ENCODE results near the gene HIRA.

GRCh38 chr22:19438298-19438697 is 6.8 kb upstream of the HIRA start:
- no peak for TF ChIP-seq CTCF (IDR thresholded peaks at IDR 0.05; ENCODE audit: poor library complexity, severe bottlenecking)
- TF ChIP-seq REST (IDR thresholded peaks at IDR 0.05; ENCODE audit: borderline replicate concordance) = no peak
- no peak for TF ChIP-seq TAF1 (IDR thresholded peaks at IDR 0.05; ENCODE audit: low read depth)
- no peak for TF ChIP-seq RAD21 (conservative IDR thresholded peaks at IDR 0.05)
- TF ChIP-seq EZH2 (IDR thresholded peaks at IDR 0.05; ENCODE audit: borderline replicate concordance, insufficient read depth, low read length, poor library complexity, severe bottlenecking) = no peak
- no peak for TF ChIP-seq POLR2AphosphoS5 (IDR thresholded peaks at IDR 0.05)
- no peak for TF ChIP-seq SMC3 (conservative IDR thresholded peaks at IDR 0.05; ENCODE audit: poor library complexity)
- no peak for TF ChIP-seq MXI1 (conservative IDR thresholded peaks at IDR 0.05; ENCODE audit: poor library complexity, severe bottlenecking)
- no peak for TF ChIP-seq EP300 (conservative IDR thresholded peaks at IDR 0.05; ENCODE audit: poor library complexity, severe bottlenecking)

All from neural cell (in vitro differentiated cells).